Activated CD4-positive, alpha-beta T cell treated with anti-CD3 and anti-CD28 coated beads, Interleukin-2, amount 50 U/mL, for 16 hours (primary cell): ENCODE data around the gene PLCD4.

Source experiments
- DNase-seq: peaks from one replicate; pipeline ENCODE4 v3.0.0-alpha.2; 2020

The PLCD4 gene

DNA sequence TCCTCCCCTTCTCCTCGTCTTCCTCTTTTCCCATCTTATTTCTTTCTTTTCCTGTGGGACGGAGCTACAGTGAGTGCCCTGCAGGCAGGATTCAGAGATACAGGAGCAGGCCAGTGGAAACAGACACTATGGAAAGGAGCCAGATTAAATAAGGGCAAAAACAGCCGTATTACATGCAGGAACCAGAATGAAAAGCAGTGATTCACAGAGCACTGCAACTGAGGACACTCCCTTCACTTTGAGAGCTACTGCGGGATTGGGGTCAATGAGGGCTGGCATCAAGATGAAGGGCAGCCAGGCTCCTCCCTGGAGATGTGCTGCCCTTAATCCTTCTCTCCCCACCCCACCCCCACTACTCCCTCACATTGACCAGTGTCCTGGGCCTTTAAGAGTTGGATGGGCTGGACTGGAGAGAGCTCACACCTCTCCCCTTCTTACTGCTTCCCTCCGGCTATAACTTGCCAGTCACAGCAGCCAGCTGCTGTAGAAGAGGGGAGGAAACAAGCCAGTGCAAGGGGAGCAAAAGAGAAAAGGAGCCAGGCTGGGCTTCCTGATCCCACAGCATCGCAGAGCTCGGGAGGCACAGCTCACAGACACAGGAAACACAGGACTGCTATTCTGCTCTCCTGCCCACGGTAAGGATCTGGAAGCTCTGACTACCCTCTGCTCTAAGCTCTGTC, at the start of gene PLCD4:
PLCD4 (plus strand) TSS at position 464 of the 680 bp plus-strand sequence. CDS start 7,841 bp downstream, outside the sequence.
- no peak for DNase-seq

DNA sequence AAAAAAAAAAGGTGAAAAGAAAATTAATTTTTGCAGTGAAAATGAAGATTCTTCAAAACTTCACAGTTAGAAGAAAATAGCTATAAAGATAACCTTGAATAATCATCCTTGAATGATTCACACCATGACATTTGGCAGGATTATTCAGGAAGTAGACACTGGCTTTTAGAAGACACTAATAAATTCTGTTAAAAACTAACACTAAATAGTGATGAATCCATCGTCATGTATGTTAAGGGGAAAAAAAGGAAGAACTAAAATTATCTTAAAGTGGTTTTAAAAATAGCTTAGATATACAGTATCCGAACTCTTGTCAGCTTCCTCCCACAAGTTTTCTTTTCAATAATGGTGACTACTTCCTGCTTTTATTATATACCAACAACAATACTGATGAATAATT, 49.8 kb upstream of the PLCD4 start:
- no peak for DNase-seq

DNA sequence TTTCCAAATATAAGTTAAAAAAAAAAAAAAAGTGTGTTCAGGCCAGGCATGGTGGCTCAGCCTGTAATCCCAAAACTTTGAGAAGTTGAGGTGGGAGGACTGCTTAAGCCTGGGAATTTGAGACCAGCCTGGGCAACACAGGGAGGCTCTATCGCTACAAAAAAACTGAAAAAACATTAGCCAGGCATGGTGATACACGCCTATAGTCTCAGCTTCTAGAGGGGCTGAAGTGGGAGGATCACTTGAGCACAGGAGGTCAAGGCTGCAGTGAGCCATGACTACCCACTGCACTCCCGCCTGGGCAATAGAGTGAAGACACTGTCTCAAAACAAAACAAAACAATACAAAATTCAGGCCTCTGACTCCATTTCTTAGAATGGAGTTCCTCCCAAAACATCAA, 48.7 kb upstream of the PLCD4 start:
- no peak for DNase-seq

DNA sequence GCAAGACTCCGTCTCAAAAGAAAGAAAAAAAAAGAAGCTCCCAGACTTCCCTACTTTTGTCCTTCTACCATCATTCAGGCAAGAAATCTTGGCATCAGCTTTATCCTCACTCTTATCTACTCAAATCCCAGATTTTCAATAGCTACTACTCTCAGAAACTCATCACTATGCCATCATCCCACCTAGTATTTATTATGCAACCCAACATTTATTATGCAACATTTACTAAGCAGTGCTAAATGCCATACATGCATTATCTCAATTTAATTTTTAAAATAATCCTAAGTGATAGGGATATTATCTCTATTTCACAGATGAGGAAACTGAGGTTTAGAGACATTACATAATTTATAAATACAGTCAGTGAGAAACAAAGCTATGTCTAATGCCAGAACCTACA, 43.6 kb upstream of the PLCD4 start:
- DNase-seq, result no peak

DNA sequence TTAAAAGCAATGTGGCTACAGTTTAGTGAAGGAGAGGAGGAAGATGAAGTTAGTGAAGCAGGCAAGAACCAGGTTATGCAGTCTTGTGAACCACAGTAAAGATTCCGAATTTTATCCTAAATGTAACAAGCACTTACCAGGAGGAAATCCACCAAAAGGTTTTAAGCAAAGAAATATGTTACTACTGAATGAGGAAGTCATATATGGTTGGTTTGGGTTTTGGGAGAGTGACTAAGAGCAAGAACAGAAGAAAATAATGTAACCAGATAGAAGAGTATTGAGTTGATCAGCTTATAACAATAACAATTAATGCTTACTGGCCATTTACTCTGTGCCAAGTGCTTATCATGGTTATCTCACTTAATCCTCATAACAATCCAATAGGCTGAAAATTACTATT, 41.4 kb upstream of the PLCD4 start:
- no peak for DNase-seq

DNA sequence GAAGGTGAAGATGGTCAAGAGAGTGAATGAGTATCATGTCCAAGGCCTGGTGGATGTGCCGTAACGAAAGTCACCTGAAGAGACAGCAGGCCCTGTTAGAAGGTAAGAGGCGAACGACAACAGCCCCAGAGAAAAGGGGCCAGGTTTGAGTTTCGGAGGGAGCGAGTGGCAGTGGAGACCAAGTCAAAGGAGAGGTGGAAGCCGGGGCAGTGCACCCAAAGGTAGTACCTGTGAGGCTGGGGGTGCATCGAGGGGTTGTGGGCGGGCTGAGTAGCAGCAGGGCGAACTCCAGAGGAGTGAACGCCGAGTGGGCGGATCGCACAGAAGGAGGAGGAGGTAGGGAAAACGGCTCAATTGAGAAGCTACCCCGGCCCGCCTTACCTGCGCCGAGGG, 39.9 kb upstream of the PLCD4 start:
- DNase-seq, result no peak

DNA sequence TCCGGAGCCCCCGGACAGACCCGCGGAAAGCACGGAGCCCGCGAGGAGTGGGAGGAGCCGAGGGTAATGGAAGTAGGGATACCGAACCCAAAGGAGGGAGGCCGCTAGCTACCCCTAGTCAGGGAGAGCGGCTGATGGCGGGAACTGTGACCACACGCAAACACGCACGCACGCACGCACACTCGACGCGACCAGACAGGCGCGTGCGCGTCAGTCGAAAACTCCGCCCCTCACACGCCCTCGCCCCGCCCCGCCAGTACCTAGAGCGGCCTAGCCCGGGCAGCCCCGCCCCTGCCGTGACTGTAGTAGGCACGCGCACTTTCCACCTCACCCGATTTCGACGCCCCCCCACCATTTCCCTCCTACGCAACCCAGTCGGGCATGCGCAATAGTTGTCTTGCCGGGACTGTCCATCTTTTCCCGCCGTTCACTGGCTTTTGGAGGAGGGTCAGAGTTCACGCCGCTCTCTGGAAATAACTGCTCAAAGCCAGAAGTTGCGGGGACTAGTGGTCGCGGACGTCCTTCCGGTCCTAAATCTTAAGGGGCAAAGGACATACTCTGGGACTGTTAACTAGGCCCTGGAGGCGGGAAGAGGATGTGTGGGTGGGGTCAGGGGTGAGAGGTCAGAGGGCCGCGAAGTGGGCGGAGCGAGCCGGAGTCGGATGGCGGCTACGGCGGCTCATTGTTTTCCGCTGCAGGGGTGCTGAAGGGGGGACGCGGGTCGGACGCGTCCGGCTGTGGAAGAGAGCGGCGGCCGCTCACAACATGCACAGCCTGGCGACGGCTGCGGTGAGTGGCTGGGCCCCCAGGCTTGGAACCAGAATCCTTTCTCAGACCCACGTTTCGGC, 39.3 kb upstream of the PLCD4 start, which contains the start of the genes CNOT9 and USP37:
CNOT9 (plus strand) TSS at position 650 of the 848 bp plus-strand sequence; CDS start at position 766, 116 bp downstream.
USP37 (minus strand) TSS at position 162 of the 848 bp plus-strand sequence. CDS start 9,698 bp downstream, outside the sequence.
- peak; percentile 100 for DNase-seq

DNA sequence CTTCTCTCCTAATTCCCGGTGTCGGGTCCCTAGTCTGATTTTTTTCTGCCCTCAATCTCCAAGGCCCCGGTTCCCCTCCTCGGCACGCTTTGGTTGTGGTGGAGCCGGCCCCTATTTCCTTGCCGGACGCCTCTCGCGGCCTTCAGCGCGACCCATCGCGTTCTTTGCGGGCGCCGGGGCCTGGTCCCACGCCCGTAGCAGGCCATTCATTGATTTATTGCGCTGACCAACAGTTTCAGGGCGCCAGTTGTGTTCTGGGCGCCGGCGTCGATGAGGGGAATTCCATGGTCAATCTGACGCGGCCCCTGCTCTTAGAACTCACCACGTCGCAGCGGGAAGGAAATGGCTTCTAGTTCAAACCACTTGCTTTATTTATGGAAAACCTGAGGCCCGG, 38.7 kb upstream of the PLCD4 start:
- DNase-seq, result peak; percentile 68

DNA sequence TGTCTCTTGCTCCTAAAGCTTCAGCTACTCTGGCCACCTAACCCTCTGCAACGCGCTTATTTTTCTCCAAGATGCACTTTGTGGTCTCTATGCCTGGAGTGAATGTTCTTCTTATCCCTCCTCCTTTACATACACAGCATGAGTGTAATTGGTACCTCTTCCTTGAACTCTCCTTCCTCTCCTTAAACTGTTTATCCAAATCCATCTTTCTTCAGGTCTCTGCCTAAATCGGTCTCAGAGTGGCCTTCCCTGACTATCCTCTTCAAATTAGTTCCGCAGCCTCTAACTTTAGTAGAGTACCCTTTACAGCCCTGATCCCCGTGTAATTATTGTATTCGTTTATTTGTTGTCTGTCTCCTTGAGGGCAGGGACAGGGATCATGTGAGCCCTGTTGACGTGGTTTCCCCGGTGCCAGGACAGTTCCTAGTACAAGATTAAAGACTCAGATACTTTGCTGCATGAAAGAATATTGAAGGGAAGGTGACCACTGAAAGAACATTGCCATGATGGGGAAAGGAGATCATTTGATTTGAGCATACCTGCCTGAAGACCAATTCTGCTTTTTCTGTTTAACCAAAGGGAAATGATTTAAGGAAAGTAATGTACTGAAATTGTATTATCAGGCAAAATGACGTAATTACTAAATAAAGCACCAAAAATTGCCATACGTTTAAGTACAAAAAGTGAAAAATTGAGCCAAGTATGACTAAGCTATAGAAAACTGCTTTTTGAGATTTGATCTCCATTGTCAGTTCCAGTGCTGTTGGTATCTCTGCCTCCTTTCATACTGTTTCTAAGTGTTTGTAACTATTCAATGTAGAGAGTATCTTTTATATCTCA, 37.8 kb upstream of the PLCD4 start:
- peak; percentile 31 for DNase-seq

DNA sequence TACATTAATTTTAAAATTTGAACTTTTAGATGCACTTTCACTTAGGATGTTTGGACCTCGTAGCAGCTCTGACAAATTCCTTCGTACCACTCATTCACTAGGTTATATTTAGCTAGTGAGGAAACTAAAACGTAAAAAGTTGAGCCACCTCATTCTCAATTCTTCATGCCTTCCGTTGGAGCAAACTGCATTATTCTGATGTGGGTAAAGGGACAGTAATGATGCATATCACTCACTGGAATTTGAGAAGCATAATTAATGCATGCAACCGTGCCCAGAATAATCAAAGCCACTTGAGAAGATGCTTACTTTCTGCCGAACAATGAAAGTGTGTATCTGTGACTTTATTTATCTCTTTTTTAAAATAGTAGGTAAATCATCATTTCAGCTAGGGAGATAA, 36.8 kb upstream of the PLCD4 start:
- peak; percentile 16 for DNase-seq

DNA sequence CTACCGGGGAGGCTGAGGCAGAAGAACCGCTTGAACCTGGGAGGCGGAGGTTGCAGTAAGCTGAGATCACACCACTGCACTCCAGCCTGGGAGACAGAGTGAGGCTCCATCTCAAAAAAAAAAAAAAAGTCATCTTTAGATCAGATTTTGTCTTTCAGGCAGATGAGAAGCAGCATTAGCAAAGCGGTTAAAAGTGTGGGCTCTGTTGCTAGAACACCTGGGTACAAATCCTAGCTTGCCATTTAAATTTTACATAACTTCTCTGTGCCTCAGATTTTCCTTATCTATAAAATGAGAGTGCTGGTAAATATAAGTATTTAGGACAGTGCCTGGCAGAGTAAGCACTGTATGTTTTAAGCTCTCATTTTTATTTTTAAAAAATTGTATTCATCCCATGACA, 30.8 kb upstream of the PLCD4 start:
- DNase-seq, result no peak

DNA sequence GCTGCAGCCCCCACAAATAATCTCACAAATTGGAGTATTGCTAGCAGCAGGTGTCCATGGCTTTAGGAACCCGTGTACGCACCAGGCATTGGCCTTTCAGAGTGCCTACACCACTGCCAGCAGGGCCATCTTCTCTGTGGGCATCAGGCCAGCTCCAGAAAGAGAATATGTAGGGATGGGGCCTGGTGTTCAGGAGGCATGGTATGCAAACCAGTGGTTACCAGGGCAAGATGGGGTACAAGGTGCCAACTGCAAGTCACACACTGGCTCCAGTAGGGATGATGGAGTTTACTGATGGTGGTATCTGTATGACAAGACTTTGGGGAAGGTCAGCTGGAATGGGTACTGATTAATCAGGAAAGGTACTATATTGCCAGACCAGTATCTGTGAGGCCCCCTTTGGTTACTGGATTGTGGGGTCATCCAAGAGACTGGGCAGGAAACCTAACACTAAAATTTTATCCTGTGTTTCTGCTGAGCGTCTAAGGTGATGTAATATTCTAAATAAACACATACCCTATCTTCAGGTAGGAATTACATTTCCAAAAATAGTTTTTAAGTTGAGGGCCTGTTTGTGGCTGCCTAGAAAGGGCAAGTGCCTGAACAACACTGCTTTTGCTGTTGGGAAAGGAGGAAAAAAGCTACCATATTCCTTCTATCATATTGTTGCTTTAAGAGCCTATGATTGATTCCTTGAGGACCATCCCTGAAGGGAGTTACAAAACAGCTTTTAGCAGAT, 30.0 kb upstream of the PLCD4 start:
- no peak for DNase-seq

DNA sequence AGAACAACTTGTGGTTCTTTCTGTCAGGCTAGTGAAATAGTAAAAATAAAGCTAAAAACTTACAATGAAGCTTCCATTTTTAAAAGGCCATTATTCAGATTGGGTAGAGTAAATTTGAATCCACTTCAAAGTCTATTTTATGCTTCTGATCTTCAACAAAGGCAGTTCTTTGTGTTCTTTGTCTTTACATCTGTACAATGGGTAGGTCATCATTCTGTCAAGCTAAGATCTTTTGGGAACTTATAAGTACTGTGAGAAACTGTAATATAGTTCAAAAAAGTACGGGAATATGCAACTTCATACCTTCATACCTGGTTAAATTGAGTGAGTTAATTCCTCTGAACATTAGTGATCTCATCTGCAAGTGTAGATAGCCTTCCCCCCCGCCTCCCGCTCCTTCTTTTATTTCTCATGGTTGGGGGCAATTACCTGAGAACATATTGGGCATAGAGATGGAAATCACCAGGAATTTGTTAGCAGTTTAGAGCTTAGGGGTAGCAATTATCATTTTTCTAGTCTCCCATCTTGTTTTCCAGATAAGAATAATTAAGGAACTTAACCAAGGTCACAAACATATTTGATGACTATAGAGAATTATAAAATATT, 29.3 kb upstream of the PLCD4 start:
- no peak for DNase-seq

DNA sequence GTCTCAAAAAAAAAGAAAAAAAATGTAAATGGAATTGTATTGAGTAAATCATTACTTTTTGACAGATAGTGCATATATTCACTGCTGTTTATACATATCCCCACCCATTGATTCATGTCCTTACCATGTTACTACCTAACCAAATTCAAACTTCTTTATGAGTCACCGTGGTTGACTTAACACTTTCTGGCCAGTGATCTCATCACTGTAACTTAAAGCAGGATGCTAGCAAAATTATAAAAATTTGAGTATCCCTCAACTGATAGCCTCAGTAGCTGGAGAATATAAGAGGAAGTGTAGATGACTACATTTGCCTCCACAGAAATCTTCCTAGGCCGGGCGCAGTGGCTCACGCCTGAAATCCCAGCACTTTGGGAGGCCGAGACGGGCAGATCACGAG, 25.6 kb upstream of the PLCD4 start:
- DNase-seq, result peak; percentile 79

DNA sequence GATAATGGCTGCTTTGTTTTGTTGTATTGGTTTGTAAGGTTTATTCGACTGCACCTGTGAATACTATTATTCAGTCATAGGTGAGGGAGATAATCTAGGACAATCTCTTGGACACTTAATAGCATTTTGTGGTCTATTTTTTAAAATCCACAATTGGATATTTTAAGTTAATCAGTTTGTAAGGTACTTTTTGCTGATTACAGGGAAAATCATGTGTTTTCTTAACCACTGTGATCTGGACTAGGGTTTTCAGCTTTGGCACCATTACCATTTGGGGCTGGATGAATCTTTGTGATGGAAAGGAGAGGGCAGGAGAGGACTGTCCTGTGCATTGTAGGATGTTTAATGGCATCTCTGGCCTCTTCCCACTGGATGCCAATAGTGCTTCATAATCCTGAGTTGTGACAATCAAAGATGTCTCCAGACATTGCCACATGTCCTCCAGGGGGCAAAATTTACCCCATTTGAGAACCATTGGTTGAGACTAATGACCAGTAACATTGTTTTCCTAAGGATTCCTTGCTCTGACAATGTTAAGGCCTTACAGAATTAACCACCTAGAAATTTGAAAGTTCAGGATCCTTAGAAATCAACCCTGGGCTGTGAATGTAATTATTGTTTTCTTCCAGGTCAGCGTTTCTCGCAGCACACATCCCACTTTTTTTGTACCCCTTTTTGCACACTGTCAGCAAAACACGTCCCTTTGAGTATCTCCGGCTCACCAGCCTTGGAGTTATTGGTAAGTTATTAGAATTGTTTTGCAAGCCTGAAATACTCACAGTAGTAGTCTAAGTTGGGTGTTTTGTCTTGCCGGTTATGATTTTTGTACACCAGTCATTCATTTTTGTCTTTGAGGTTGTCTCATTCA, 23.5 kb upstream of the PLCD4 start:
- DNase-seq, result no peak

DNA sequence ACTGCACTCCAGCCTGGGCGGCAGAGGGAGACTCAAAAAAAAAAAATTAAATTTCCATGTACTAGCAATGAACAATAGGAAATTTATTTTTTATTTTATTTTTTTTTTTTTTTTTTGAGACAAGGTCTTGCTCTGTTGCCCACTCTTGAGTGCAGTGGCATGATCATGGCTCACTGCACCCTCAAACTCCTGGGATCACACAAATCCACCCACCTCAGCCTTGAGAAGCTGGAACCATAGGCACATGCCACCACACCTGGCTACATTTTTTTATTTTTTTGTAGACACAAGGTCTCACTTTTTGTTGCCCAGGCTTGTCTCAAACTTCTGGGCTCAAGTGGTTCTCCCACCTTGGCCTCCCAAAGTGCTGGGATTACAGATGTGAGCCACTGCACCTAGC, 22.2 kb upstream of the PLCD4 start:
- no peak for DNase-seq

DNA sequence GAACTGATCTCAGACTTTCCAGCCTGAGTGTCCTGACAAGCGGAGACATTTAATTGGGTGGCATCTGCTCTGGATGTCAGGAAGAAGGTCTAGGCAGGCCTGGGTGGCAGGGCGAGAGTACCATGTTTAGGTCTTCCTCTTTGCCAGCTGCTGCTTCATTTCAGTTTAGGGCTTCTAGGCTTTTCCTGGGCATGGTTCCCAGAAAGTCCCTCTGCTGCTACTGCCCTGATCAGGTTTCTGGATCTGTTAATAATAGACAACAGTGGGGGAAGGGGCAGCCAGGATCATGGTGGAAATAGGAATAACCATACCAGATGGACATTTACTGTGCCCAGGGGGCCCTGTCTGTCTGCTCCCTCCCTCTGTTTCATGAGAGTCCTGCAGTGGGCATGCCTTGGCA, 2.3 kb upstream of the PLCD4 start:
- DNase-seq, result no peak

DNA sequence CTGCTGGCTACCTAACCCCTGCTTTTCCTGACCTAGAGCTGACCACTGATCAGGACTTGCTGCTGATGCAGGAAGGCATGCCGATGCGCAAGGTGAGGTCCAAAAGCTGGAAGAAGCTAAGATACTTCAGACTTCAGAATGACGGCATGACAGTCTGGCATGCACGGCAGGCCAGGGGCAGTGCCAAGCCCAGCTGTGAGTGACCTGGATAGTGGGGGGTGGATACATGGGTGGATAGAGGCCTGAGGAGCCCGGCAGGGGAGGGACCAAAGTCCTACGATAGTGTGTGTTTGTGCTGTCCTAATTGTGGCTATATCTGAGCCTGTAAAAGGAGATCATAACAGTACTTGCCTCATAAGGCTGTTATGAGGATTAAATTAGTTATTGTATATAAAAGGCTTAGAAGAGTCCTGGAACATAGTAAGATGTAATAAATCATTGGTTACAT, 8.2 kb downstream of the PLCD4 start:
- no peak for DNase-seq

DNA sequence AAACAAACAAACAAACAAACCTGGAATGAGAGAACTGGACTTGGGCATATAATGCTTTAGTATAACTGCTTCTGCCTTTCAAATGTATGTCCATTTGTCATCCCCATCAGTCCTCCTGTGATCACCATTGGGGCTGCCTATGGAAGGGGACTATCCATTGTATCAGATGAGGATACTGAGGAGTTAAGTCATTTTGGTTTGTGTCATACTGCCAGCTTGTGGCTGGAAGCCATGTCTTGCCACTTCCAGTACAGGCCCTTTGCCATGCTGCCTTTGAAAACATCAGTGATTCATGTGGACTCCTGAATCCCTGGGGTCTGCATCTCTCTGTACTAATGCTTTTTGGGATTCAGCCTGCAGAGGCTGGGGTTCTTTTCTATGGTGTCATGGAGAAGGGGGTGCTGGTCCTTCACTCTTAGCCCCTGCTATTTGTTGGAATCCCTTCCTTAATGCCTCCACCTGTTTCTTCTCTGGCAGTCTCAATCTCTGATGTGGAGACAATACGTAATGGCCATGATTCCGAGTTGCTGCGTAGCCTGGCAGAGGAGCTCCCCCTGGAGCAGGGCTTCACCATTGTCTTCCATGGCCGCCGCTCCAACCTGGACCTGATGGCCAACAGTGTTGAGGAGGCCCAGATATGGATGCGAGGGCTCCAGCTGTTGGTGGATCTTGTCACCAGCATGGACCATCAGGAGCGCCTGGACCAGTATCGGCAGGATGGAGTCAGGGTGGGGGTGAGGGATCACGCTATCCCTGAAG, 10.6 kb downstream of the PLCD4 start:
- no peak for DNase-seq

DNA sequence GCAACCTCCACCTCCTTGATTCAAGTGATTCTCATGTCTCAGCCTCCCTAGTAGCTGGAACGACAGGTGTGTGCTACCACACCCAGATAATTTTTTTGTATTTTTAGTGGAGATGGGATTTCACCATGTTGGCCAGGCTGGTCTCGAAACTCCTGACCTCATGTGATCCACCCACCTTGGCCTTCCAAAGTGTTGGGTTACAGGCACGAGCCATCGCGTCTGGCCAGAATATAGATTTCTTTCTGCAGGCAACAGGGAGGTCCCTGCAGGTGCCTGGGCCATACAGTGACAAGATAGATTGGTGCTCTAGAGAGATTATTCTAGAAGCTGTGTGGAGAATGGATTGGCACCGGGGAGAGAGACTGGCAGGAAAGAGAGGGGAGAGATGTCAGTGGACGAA, 13.3 kb downstream of the PLCD4 start:
- no peak for DNase-seq
